HG03565 (cell line): ENCODE results near the gene TARBP2.
"Not testable (repeated sequence)": the region's sequence is repeated elsewhere in the genome, so short reads cannot be mapped to it uniquely, and the experiment has no call there.

Experiments used
- ATAC-seq: cut with Tn5 transposase; IDR thresholded peaks from one replicate; pipeline ENCODE4 v1.9.1; 2021; ENCODE audit warnings: mild to moderate bottlenecking, moderate library complexity; ENCODE audit not compliant: unreplicated experiment

TARBP2 gene

GRCh38 chr12:53510181-53510812, 9.2 kb downstream of the TARBP2 start:
- no peak for ATAC-seq

- no peak for ATAC-seq
These were observed 12.8 kb downstream of the TARBP2 start for GRCh38 chr12:53513712-53514410.

GRCh38 chr12:53514628-53515290, 13.7 kb downstream of the TARBP2 start:
- ATAC-seq, result no peak

GRCh38 chr12:53515291-53515680, 14.2 kb downstream of the TARBP2 start:
- ATAC-seq, result no peak

GRCh38 chr12:53516758-53517455, 15.8 kb downstream of the TARBP2 start:
- no peak for ATAC-seq

GRCh38 chr12:53518381-53518780, 17.3 kb downstream of the TARBP2 start:
- no peak for ATAC-seq

GRCh38 chr12:53523131-53523530, 22.0 kb downstream of the TARBP2 start:
- ATAC-seq, result no peak

- ATAC-seq, result no peak
These were observed 23.4 kb downstream of the TARBP2 start for GRCh38 chr12:53524476-53524875.

GRCh38 chr12:53530061-53530460, 29.0 kb downstream of the TARBP2 start:
- ATAC-seq, result no peak

GRCh38 chr12:53530920-53531319, 29.8 kb downstream of the TARBP2 start:
- no peak for ATAC-seq

GRCh38 chr12:53532021-53532420, 30.9 kb downstream of the TARBP2 start:
- ATAC-seq, result no peak

GRCh38 chr12:53532524-53533445, 31.7 kb downstream of the TARBP2 start:
- ATAC-seq, result no peak

GRCh38 chr12:53533471-53533870, 32.4 kb downstream of the TARBP2 start:
- no peak for ATAC-seq

- no peak for ATAC-seq
These were observed 35.9 kb downstream of the TARBP2 start for GRCh38 chr12:53536962-53537361.

- no peak for ATAC-seq
These were observed 37.2 kb downstream of the TARBP2 start for GRCh38 chr12:53538209-53538689.

GRCh38 chr12:53539526-53539925, 38.4 kb downstream of the TARBP2 start:
- ATAC-seq, result no peak

GRCh38 chr12:53543539-53543938, 42.5 kb downstream of the TARBP2 start:
- ATAC-seq, result peak; percentile 75

GRCh38 chr12:53548354-53548753, 47.3 kb downstream of the TARBP2 start:
- not testable (repeated sequence) for ATAC-seq

GRCh38 chr12:53550131-53550530, 49.0 kb downstream of the TARBP2 start:
- not testable (repeated sequence) for ATAC-seq

GRCh38 chr12:53550595-53550994, 49.5 kb downstream of the TARBP2 start:
- no peak for ATAC-seq
